NCI-H446 (cell line): Measurements from ENCODE around the gene C15orf61.

ENCODE experiments used
- DNase-seq, 2 experiments: peaks; one replicate each; lab custom pipeline; 2025; lab: John Stamatoyannopoulos, UW

The C15orf61 gene

DNA sequence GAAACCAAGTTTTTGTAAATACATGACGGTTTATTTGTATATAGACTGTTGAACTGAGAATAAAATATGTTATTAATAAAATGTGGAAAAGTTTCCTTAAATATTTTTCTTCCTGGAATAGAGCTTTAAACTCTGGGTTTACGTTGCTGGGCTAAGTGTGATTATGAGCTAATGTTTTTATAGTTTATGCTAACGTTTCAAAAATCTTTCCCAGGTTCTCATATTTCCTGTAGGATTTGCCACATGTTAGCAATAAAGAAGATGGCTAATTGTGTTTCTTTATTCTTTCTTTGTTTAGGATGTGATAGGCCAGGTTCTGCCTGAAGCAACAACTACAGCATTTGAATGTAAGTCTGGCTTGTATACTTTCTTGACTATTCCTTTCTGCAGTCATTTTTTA, 28.8 kb downstream of the C15orf61 start:
- DNase-seq = no peak

DNA sequence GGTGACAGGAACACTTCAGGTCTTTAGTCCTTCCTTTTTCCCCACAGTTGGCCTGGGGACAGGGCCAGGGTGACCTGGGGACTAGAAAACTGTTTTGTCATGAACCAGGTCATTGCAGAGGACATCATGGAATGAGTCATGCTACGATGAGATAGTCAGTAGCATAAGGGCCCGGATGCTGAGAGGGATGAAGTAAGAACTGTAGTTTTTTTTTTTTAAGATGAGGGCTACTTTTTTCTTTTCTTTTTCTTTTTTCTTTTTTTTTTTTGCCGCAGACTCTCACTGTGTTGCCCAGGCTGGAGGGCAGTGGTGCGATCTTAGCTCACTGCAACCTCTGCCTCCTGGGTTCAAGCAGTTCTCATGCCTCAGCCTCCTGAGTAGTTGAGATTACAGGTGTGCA, 29.6 kb downstream of the C15orf61 start:
- no peak for DNase-seq

DNA sequence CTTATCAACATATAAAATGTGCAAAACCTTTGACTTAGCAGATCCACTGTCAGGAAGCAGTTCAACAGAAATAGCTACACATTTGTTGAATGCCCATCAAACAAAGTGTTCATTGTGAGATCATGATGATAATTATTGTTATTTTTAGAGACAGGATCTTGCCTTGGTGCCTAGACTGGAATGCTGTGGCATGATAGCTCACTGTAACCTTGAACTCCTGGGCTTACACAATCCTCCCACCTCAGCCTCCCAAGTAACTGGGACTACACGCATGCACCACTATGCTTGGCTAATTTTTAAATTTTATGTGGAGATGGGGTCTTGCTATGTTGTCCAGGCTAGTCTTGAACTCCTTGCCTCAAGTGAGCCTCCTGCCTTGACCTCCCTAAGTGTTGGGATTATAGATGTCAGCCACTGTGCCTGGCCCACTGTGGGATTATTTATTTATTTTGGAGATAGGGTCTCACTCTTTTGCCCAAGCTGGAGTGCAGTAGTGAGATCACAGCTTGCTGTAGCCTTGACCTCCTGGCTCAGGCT, 30.3 kb downstream of the C15orf61 start:
- DNase-seq = no peak

DNA sequence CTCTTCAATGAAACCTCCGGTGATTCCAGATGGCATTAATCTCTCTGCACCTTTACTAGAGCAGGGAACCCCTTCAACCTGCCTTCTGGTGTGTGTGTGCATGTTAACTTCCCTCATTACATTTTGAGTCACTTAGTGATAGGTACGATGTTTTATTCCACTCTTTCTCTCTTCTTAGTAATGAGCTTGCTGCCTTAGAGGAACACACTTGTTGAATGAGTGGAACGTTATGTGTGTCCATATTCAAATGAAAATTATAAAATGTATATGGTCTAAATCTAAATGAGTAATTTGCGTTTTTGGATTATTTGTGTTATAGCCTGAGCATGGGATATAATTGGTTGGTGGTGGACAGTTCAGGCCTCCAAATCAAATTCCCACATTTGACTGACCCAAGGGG, 33.6 kb downstream of the C15orf61 start:
- DNase-seq = no peak

DNA sequence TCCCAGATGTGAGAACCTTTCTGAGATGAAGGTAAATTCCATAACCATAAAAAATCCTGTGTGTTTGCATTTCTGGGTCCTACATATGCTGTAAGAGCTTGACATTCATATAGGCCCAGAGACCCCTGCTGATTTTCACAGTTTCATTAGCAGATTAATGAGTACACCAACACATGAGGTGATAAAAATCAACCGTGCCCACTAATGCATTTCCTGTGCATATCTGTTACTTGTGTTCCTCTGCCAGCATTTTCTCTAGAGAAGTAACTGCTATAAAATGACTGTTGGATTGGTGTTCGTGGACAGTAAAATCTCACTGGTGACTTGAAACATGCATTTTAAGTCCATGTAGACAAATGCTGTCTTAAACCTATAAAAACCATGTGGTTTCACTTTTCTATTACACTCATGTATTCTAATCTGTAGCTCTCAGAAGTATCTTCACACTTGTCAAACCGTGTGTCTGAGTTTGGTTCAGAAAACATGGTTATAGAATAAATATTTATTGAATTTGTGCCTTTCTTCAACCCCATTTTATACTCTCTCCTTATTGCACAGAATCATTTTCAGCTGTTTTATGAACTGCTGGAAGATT, 36.1 kb downstream of the C15orf61 start:
- DNase-seq = no peak

DNA sequence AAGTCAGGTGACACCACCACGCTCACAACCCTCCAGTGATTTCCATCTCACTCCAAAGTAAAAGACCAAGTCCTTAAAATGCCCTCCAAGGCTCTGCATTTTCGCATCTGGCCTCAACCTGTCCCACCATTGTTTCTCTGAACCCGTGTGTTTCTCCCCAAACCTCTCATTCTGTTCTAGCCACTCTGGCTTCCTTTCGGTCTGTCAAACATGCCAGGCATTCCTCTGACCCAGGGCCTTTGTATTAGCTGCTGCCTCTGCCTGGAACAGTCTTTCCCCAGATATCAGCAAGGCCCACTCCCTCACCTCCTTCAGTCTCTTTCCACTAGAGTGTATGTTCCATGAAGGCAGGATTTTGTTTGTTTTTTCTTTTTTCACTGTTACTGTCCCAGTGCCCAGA, 37.6 kb downstream of the C15orf61 start:
- no peak for DNase-seq

DNA sequence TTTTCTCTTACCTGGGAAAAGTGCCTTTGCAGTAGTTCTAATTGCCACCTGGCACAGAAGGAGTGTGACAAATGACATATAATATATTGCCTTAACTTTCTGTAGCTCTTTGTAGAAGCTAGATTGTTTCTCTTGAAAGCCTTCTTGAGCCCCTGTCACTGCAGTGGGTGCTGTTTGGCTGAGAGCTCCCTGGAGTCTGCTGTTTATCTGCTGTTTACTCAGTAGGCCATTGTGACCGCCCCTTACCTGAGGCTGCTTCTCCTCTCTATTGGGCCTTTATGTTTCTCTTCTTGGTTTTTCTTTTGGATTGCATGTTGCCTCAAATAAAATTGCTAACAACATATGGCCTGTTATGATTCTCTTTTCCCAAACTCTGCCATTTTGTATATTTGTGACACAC, 38.2 kb downstream of the C15orf61 start:
- DNase-seq = no peak

DNA sequence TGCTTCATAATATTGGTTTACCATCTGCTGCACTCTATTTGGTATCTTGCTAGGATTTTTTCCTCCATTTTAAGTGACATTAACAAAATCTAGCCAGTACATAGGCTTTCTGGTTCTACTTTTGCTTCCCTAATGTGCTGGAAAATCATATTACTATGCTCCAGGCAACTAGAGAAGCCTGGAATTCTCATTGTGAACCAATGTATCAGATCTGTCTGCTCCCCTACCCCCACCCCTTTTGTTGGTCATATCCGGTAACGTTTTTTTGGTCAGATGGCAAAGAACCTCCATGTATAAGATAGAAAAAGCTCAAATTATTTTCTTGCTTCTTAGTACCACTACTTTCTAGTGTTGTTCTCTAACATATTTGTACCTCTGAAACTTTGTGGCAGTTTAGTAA, 38.6 kb downstream of the C15orf61 start:
- no peak for DNase-seq

DNA sequence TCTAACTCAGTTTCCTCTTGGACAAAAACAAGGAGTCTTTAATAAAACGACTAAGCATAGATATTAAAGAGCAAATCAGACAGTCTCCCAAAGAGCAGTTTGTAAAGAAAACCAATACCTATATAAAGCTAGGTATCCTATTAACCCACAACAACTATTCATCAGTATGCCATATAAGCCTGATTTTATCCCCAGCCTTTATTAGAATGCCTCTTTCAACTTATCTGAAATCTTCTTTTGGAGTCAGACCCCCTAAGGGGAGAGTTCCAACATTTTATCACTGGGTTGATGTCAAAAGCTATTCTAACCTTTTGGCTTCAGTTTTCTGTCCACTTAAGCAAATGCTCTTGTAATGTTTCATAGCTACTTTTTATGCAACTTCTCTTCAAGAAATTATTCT, 39.4 kb downstream of the C15orf61 start:
- no peak for DNase-seq

DNA sequence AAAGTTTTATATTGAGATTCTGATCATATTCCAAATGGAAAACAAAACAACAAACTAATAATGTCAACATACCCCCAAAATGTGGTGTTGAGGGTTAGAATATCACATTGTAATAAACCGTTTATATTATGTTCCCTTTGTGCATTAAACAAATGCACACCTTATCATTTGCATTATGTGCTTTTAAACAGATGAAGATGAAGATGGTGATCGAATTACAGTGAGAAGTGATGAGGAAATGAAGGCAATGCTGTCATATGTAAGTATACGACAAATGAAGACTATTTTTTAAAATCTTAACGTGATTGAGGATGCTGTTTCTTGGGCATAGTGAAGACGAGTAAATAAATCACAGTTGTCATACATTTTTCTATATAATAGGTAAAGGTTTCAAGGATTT, 42.2 kb downstream of the C15orf61 start:
- no peak for DNase-seq

DNA sequence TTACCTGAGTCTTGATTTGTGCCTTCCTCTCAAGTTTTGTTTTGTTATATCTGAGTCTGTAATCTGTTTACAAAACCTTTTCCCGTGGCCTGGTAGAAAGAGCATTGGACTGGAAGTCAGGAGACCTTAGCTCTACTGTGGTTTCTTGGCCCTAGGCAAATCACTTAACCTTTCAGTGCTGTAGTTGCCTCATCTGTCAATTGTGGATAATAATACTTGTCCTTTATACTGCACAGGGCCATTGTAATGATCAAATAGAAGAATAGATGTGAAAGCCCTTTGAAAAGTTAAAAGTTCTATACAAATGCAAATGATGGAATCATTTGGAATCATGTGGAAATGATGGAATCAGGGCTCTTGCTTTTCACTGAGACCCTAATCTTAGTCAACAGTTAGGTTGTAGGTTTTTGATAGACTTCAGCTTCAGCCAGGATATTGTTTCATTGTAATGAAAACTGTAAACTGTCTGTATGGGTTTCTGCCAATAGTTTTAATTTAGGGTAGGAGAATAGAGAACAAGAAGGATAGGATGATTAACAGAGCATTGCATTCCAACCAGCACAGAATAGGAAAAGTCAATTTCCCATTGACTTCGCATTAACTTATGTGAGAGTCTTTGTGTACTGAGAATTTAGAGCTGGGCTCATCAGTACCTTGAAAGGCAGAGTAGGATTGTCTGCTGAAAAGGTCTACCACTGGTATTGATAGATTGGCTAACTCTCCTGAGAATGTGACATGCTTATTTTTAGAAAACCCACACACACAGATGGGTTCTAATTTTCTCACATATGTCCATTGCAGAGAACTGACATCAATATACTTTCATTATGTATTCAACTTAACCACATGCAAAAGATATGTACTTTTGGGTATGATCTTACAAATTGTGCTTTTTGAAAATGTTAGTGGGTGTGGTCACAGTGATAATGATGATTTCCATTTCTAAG, 43.4 kb downstream of the C15orf61 start:
- DNase-seq = peak in 1 of 2 experiments; percentile 3

DNA sequence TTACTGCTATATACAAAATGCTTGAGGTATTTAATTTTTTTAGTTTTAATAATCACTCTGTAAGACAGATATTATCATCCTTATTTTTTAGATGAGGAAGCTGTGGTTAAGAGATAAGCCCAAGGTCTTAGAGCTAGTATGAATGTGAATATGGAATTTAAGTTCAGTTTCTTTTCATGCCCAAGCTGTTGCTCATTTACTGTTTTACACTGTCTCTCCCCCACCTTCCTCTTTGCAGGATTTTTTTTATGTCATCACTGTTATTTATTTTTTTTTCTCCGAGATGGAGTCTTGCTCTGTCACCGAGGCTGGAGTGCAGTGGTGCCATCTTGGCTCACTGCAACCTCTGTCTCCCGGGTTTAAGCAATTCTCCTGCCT, 44.0 kb downstream of the C15orf61 start:
- no peak for DNase-seq

DNA sequence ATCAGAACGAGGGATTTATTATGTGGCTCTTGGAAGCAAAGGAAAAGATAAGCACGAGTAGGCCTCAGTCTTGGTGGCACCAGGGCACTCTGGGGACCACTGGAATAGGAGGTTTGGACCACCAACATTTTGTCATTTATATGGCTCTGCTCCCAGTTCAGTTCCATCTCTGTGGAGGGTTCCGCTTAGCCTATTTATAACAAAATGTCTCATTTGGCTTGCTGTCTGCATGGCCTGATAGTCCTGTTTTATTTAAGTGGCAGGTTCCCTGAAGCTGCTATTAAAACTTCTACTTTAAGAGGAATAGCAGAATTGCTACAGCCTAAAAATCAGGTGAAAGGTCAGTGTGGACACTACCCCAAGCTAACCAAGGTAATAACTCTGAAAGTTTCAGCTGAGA, 48.7 kb downstream of the C15orf61 start:
- DNase-seq = no peak

DNA sequence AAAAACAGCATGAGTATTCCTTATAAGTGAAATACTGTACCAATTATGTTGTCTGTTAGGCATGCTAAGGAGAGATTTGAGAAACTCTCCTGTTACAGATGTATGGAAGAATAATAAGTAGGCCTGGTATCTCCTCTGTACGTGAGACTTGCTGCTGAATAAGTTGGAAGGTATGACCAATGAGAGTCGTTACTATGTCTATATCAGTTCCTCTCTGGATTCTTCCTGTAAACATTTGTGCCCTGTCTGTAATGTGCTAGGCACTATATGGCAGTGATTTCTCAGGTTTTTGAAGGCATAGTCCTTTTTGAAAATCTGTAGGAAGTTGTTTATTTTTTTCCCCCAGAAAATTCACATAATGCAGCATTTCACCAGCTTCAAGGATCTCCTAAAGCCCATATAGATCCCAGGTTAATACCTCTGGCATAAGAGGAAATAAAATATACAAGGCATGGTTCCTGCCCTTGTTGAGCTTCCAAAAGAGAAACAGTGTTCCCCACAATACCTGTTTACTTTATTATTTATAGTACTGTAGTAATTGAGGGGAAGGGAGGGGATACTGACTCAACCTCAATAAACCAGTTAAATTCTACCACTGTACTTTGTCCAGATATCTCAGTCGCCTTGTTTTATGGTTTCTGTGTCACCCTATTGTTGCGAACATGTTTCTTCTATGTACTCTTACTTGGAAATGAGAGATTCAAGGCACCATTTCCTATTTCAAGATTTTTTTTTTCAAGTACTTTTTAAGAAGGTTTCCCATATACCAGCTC, 50.1 kb downstream of the C15orf61 start:
- DNase-seq = no peak

DNA sequence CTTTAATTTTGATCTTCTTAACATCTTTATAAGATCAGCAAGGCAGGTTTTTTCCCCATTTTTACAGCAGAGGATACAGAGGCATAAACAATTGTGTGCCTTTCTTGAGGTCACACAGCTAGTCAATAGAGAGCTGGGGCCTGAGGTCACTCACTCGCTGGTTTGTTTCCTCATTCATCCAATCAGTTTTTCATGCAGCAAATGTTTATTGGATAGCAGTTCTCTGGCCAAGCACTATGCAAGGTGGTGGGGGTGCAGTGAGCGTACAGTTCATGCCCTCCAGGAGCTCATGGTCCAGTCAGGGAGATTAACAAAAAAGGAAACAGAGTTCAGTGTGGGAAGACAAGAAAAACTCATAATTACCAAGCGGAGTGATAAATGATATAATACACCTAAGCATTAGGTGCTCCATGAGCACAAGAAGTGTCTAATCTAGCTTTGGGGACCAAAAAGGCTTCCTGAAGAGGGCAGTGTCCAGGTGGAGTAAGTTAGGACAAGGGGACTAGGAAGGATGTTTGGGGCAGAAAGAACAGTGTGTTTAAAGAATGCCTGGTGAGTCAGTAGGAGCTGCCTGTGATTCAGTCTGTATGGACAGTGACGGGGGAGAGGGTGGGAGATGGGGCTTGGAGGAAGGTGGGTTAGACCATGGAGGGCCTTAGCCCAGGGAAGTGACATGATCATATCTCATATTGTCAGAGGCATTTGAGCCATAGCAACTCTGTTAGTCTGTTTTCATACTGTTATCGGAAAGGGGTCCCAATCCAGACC, 50.9 kb downstream of the C15orf61 start:
- DNase-seq = no peak

DNA sequence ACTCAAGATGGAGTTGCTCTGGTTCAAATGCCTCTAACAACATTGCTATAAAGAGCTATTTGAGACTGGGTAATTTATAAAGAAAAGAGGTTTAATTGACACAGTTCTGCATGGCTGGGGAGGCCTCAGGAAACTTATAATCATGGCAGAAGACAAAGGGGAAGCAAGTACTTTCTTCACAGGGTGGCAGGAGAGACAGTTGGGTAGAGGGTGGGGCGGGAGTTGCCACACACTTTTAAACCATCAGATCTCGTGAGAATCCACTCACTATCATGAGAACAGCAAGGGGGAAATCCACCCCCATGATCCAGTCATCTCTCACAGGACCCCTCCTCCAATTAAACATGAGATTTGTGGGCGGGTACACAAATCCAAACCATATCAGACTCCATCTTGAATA, 52.3 kb downstream of the C15orf61 start:
- DNase-seq = no peak

DNA sequence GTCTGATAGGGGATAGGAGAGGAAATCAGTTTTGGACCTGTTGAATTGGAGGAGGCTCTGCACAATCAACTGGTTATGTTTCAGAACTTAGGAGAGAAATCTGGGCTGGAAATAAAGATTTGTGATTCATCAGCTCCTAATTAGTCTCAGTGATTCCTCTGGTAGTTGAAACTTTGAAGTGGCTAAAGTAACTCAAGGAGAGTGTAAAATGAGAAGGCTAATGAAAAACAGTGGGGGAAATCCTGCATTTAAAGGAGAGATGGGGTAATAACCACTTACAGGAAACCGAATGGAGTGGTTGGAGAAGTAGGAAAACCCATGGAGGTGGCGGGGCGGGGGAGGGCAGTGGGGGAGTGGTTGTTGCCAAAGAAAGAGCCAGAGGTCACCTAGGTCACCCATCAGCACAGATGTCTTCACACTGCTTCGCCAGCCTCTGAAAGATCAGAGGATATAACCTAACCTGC, 54.1 kb downstream of the C15orf61 start:
- DNase-seq = no peak

DNA sequence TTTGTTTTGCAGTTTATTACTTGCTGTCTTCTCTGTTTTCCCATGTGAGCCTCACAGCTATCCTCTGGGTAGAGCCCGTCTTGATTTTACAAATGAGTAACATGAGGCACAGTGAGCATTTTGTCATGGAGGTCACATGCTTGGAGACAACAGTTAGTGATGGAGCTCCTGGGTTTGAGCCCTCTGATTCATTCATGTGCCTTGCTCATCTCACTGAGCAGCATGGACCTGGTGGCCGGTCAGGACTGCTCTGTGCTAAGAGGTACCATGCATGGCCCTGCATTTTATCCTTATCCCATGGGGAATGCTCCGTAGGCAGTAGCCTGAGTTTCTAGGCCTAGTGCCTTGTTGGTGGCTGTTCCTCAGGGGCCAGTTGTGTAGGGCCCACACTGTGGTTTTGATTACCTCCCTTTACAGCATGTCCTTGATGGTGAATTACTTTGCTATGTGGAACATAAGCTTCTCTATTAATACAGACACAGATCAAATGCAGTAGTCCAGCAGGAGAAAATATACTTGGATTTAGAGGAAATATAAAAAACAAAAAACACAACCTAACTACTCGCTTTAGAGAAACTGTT, 57.2 kb downstream of the C15orf61 start:
- DNase-seq = no peak

DNA sequence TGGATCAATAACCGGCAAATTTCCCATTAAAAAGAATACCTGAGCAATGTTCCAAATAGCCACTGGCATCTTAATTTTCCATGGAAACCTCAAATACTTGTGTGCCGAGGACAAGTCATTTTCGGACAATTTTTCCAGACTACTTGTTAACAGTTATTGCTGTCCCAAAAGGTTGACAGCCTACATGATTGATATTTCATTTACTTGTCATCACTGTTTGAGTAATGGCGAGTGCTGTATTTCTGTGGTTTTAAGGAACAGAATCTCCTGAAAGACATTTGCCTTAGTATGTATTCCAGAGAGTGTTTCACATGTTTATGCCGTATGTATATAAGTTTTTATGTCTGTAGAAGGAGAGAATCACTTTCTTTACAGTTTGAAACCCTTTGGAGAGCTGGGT, 58.2 kb downstream of the C15orf61 start:
- no peak for DNase-seq
